Body of pancreas (tissue), 4 donors: Measurements from ENCODE around the gene TMCO4.

Experiments
- CTCF ChIP-seq, 7 experiments: fragments of 450-650 bp in 4 of 7; fragments of 200-600 bp in 3 of 7; sonication (generic) in 3 of 7; IDR thresholded peaks; one replicate each; pipeline ENCODE4 v1.5.1; 2016 to 2019; ENCODE audit warnings: antibody characterized with exemption in 7 of 7
- POLR2A ChIP-seq, 3 donors: fragments of 450-650 bp; IDR thresholded peaks; one replicate each; pipeline ENCODE4 v1.6.1; 2016; ENCODE audit warnings: antibody characterized with exemption in 3 of 3, mild to moderate bottlenecking in 2 of 3

GRCh38 chr1:19757641-19758040, 42.1 kb downstream of the TMCO4 start:
- TF ChIP-seq CTCF (IDR thresholded peaks at IDR 0.05) (no peak), POLR2A (IDR thresholded peaks at IDR 0.05) (no peak)
